SU-DHL-6 (cell line): ENCODE results near the gene AGTRAP.

Source experiments
- EZH2phosphoT487 ChIP-seq: fragments of 200-600 bp; sonication (generic), shearing (Covaris generic); conservative IDR thresholded peaks from 2 replicates; pipeline ENCODE4 v1.6.1; 2018; ENCODE audit warnings: mild to moderate bottlenecking, antibody characterized with exemption, low read length, moderate library complexity, mixed read lengths
- TF ChIP-seq, protein P1 (sequence below): fragments of 200-600 bp; sonication (generic); IDR thresholded peaks from one replicate; pipeline ENCODE4 v1.5.1; 2017; ENCODE audit warnings: antibody characterized with exemption, mild to moderate bottlenecking, low read length, moderate library complexity; ENCODE audit not compliant: insufficient read depth, poor library complexity, severe bottlenecking

DNA sequence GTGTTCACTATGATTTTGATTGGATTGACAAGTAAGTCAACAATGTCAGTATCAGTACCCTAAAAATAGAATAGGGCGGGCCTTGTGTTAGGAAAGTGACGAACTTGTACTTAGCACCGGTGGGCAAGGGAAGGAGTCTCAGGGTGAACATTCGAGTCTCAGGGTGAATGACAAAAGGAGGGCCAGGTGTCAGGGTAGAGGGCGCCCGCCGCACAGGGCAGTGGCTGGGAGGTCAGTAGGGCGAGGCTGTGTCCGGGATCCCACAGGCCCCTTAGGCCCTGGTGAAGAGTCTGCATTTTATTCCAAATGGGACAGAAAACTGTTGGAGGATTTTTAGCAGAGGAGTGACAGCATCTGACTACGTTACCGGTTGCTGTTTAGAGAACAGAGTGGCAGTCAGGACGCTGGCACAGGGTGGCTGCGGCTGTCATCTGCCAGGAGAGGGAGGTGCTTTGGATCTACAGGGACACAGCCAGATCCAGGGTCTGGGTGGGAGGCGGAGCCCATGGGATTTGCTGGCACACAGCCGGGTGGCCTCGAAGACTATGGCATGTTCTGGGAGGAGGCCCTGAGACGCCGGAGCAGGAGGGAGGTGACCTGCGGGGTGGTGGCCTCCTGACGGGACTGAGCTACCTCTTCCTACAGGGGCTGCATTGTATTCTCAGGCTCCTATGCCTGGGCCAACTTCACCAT, 11.0 kb downstream of the AGTRAP start:
- TF ChIP-seq, protein P1, sequence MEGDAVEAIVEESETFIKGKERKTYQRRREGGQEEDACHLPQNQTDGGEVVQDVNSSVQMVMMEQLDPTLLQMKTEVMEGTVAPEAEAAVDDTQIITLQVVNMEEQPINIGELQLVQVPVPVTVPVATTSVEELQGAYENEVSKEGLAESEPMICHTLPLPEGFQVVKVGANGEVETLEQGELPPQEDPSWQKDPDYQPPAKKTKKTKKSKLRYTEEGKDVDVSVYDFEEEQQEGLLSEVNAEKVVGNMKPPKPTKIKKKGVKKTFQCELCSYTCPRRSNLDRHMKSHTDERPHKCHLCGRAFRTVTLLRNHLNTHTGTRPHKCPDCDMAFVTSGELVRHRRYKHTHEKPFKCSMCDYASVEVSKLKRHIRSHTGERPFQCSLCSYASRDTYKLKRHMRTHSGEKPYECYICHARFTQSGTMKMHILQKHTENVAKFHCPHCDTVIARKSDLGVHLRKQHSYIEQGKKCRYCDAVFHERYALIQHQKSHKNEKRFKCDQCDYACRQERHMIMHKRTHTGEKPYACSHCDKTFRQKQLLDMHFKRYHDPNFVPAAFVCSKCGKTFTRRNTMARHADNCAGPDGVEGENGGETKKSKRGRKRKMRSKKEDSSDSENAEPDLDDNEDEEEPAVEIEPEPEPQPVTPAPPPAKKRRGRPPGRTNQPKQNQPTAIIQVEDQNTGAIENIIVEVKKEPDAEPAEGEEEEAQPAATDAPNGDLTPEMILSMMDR = no peak
- TF ChIP-seq EZH2phosphoT487 = no peak
